ENCODE results near the gene EGR4.

The EGR4 gene

GRCh38 chr2:73250872-73251846 lies 42.2 kb downstream of the EGR4 start:
- DNase-seq (ENCODE audit: low read depth in 2 of 2) = no peak

- DNase-seq (ENCODE audit: low read depth in 2 of 2) = no peak
Observed at GRCh38 chr2:73249636-73250035, 43.7 kb downstream of the EGR4 start.

GRCh38 chr2:73246850-73247249 lies 46.5 kb downstream of the EGR4 start:
- no peak for DNase-seq (ENCODE audit: low read depth in 2 of 2)

- DNase-seq (ENCODE audit: low read depth in 2 of 2) = no peak
Observed at GRCh38 chr2:73244580-73244979, 48.8 kb downstream of the EGR4 start.

- no peak for DNase-seq (ENCODE audit: low read depth in 2 of 2)
Observed at GRCh38 chr2:73243884-73244570, 49.3 kb downstream of the EGR4 start.

Measured in stimulated activated CD4-positive, alpha-beta T cell treated with anti-CD3 and anti-CD28 coated beads, Interleukin-15, amount 100 ng/mL, for 48 hours (primary cell).